HG03045 (cell line): Measurements from ENCODE around the gene BAZ2B.
"Not testable (repeated sequence)": the region's sequence is repeated elsewhere in the genome, so short reads cannot be mapped to it uniquely, and the experiment has no call there.

Experiments
- ATAC-seq: cut with Tn5 transposase; IDR thresholded peaks from one replicate; pipeline ENCODE4 v1.9.1; 2021; ENCODE audit warnings: mild to moderate bottlenecking, moderate library complexity; ENCODE audit not compliant: unreplicated experiment

The BAZ2B gene

GRCh38 chr2:159438720-159439353 lies 177.5 kb downstream of the BAZ2B start:
- ATAC-seq: no peak

- ATAC-seq: no peak
Observed at GRCh38 chr2:159438284-159438683, 178.1 kb downstream of the BAZ2B start.

GRCh38 chr2:159432610-159433009 lies 183.7 kb downstream of the BAZ2B start:
- ATAC-seq: no peak

- ATAC-seq: no peak
Observed at GRCh38 chr2:159427048-159427447, 189.3 kb downstream of the BAZ2B start.

GRCh38 chr2:159419403-159419802 lies 196.9 kb downstream of the BAZ2B start:
- ATAC-seq: no peak

- no peak for ATAC-seq
Observed at GRCh38 chr2:159411460-159411859, 204.9 kb downstream of the BAZ2B start.

GRCh38 chr2:159410276-159410675 lies 206.1 kb downstream of the BAZ2B start:
- no peak for ATAC-seq

GRCh38 chr2:159409116-159409800 lies 207.1 kb downstream of the BAZ2B start:
- no peak for ATAC-seq

GRCh38 chr2:159402790-159403189 lies 213.6 kb downstream of the BAZ2B start:
- no peak for ATAC-seq

GRCh38 chr2:159402160-159402559 lies 214.2 kb downstream of the BAZ2B start:
- ATAC-seq: not testable (repeated sequence)

GRCh38 chr2:159399716-159400415 lies 216.5 kb downstream of the BAZ2B start:
- no peak for ATAC-seq

- no peak for ATAC-seq
Observed at GRCh38 chr2:159396799-159397198, 219.5 kb downstream of the BAZ2B start.

- no peak for ATAC-seq
Observed at GRCh38 chr2:159382447-159383028, 233.8 kb downstream of the BAZ2B start.

GRCh38 chr2:159381574-159381973 lies 234.8 kb downstream of the BAZ2B start:
- ATAC-seq: no peak

- no peak for ATAC-seq
Observed at GRCh38 chr2:159380685-159381239, 235.6 kb downstream of the BAZ2B start.

- ATAC-seq: no peak
Observed at GRCh38 chr2:159379181-159379580, 237.2 kb downstream of the BAZ2B start.

- no peak for ATAC-seq
Observed at GRCh38 chr2:159375241-159375640, 241.1 kb downstream of the BAZ2B start.

- no peak for ATAC-seq
Observed at GRCh38 chr2:159371506-159371905, 244.8 kb downstream of the BAZ2B start.

- no peak for ATAC-seq
Observed at GRCh38 chr2:159366538-159366937, 249.8 kb downstream of the BAZ2B start.

- ATAC-seq: no peak
Observed at GRCh38 chr2:159362816-159363251, 253.5 kb downstream of the BAZ2B start.

GRCh38 chr2:159362094-159362493 lies 254.3 kb downstream of the BAZ2B start:
- no peak for ATAC-seq
